MG63 (cell line): ENCODE results near the gene SREBF2. TPM values are rescaled to one million over a fixed set of nuclear protein-coding genes. Genes with fewer than 3 reads are reported as not detected.
"Not testable (repeated sequence)": the region's sequence is repeated elsewhere in the genome, so short reads cannot be mapped to it uniquely, and the experiment has no call there.

ENCODE experiments used
- DNase-seq: peaks from one replicate; pipeline ENCODE4 v3.0.0-alpha.2; 2020
- H3K27me3 ChIP-seq: fragments of 250-450 bp; sonication (Bioruptor Pico); 2 replicates; pipeline ENCODE4 v1.5.1; 2020; ENCODE audit warnings: mild to moderate bottlenecking, moderate library complexity
- H3K36me3 ChIP-seq: fragments of 250-450 bp; sonication (Bioruptor Pico); 2 replicates; pipeline ENCODE4 v1.5.1; 2020; ENCODE audit warnings: mild to moderate bottlenecking, moderate library complexity
- H3K4me3 ChIP-seq: fragments of 250-450 bp; sonication (Bioruptor Pico); 2 replicates; pipeline ENCODE4 v1.5.1; 2020; ENCODE audit warnings: mild to moderate bottlenecking, moderate library complexity
- H3K9me3 ChIP-seq: fragments of 250-450 bp; sonication (Bioruptor Pico); 2 replicates; pipeline ENCODE4 v1.5.1; 2020; ENCODE audit warnings: mild to moderate bottlenecking, moderate library complexity
- total RNA-seq: library from RNA; depleted of rRNA; stranded (reverse); fragments of >200 nt; shearing (Covaris generic); gene quantifications from 2 replicates; pipeline ENCODE4 v1.2.3, GENCODE V29; 2014; ENCODE audit warnings: low replicate concordance

SREBF2 gene
- total RNA-seq, 1 experiment from 2014 or later = 26.5 TPM

- no peaks in the 10 kb centered on the region for H3K9me3 ChIP-seq
- H3K36me3 ChIP-seq = peaks cover 23% of the 10 kb centered on the region
Observed at GRCh38 chr22:41934284-41935014, 101.5 kb downstream of the SREBF2 start.

DNA sequence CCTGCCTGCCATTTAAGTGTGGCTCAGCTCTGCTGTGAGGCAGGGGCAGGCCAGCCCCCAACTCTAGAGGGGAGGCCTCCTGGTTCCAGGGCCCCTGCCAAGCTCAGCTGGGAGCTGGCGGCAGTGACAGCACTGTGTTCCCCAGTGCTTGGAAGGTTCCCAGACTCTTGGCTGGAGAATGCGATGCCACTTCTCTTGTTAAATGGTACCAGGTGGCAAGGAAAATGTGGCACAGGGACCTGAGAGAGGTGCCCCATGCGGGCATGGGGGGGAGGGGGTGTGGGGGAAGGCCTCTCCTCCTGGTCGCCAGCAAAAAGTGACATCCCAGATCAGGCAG is 102.1 kb downstream of the SREBF2 start:
- no peak for DNase-seq
- Histone ChIP-seq H3K36me3 (peaks cover 25% of the 10 kb centered on the region), H3K27me3 (no peaks in the 10 kb centered on the region), H3K9me3 (no peaks in the 10 kb centered on the region), H3K4me3 (no peak overlapping the region)

More at GRCh38 chr22:41934284-41935014, 101.5 kb downstream of the SREBF2 start:
- Histone ChIP-seq H3K27me3 (no peaks in the 10 kb centered on the region), H3K4me3 (no peak overlapping the region)
- DNase-seq = no peak

DNA sequence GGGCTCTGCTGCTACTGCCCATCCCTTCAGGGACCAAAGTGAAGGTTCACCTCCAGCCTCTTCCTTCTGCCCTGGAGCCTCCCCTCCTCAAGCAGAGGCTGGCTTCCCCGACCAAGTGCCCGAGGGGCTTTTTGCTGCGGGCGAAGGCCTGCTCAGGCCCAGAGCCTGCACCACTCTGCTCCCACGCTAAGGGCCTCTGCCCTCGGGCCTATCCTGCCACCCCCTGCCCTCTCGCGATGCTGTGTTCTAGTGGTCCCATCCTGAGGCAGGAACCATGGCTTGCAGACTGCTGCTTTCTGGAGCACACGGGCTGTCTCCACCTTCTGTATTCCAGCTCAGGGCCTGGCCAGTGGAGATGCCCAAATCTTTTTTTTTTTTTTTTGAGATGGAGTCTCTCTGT is 102.6 kb downstream of the SREBF2 start:
- H3K4me3 ChIP-seq = no peak overlapping the region
- peaks cover 30% of the 10 kb centered on the region for H3K36me3 ChIP-seq
- DNase-seq = no peak
- no peaks in the 10 kb centered on the region for H3K9me3 ChIP-seq
- H3K27me3 ChIP-seq = no peaks in the 10 kb centered on the region

GRCh38 chr22:41936894-41937169 is 103.9 kb downstream of the SREBF2 start:
- DNase-seq = no peak
- no peaks in the 10 kb centered on the region for H3K9me3 ChIP-seq
- H3K4me3 ChIP-seq = no peak overlapping the region
- H3K36me3 ChIP-seq = peaks cover 42% of the 10 kb centered on the region
- no peaks in the 10 kb centered on the region for H3K27me3 ChIP-seq

GRCh38 chr22:41939981-41940831 is 107.3 kb downstream of the SREBF2 start:
- H3K9me3 ChIP-seq = no peaks in the 10 kb centered on the region
- H3K36me3 ChIP-seq = peaks cover 70% of the 10 kb centered on the region
- H3K27me3 ChIP-seq = no peaks in the 10 kb centered on the region
- no peak for DNase-seq
- no peak overlapping the region for H3K4me3 ChIP-seq

- peak; percentile 70 for DNase-seq
- Histone ChIP-seq H3K27me3 (no peaks in the 10 kb centered on the region), H3K4me3 (no peak overlapping the region), H3K36me3 (peaks cover 75% of the 10 kb centered on the region), H3K9me3 (no peaks in the 10 kb centered on the region)
Observed at GRCh38 chr22:41940832-41941765, 108.2 kb downstream of the SREBF2 start.

DNA sequence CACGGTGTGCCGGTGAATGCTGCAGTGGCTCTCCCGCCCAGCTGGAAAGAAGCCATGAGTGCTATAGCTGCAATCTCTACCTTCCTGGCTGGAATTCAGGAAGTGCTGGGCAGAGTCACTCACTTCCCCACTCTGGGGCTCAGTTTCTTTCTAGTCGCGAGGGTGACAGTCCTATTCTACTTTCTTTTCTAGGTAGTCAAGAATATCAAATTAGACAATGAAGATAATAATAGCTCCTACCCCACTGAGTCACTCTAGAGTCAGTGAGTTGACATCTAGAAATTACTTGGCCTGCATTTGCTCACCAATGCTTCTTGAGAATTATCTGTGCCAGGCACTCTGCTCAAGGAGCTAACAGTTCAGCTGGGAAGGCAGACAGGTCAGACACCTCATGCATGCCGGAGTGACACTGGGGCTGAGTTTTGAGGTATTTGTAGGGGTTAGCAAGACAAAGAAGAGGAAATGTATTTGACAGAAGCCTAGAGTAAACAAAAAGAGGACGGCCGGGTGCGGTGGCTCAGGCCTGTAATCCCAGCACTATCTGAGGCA is 110.8 kb downstream of the SREBF2 start:
- Histone ChIP-seq H3K36me3 (peaks cover 61% of the 10 kb centered on the region), H3K9me3 (no peaks in the 10 kb centered on the region), H3K4me3 (no peak overlapping the region), H3K27me3 (no peaks in the 10 kb centered on the region)
- DNase-seq = no peak

DNA sequence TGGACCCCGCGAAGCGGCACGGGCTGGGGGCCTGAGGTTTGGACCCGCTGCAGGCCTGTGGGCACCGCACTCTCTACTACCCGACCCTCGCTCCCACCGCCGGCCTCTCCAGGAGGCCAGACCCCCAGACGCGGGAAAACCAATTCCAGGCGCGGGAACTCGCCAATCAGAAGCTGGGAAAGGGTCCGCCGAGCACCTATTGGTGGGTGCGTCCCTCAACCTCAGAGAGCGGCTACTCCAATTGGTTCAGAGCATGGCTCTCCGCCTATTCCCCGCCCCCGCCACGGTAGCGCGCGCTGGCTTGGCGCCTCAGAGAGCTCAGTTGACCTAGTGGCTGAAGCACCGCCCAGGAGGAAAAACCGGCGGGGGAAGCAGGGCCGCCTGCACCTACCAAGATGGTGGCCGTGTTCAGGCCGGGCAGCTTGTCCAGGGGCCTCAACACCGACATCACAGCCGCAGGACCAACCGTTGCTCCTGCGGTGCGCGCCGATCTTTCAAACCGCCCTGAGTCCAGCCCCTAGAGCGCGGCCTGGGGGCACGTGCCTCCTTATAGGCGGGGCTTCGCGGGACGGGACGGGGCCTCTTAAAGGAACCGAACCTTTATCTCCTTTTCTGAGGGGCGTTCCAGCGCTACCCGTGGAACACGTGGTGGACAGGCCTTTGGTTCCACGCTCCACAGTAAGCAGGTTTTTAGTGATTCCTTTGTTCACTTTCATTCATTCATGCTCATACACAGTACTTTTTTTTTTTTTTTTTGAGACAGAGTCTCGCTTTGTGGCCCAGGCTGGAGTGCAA is 113.9 kb downstream of the SREBF2 start, which contains the start of gene CENPM:
CENPM (minus strand) TSS at position 524 of the 795 bp plus-strand sequence; CDS start at position 448, 76 bp downstream.
- Histone ChIP-seq H3K27me3 (no peaks in the 10 kb centered on the region), H3K9me3 (no peaks in the 10 kb centered on the region), H3K36me3 (peaks cover 36% of the 10 kb centered on the region), H3K4me3 (peak within 1 kb of the TSS; percentile 64)
- peak; percentile 96 for DNase-seq

DNA sequence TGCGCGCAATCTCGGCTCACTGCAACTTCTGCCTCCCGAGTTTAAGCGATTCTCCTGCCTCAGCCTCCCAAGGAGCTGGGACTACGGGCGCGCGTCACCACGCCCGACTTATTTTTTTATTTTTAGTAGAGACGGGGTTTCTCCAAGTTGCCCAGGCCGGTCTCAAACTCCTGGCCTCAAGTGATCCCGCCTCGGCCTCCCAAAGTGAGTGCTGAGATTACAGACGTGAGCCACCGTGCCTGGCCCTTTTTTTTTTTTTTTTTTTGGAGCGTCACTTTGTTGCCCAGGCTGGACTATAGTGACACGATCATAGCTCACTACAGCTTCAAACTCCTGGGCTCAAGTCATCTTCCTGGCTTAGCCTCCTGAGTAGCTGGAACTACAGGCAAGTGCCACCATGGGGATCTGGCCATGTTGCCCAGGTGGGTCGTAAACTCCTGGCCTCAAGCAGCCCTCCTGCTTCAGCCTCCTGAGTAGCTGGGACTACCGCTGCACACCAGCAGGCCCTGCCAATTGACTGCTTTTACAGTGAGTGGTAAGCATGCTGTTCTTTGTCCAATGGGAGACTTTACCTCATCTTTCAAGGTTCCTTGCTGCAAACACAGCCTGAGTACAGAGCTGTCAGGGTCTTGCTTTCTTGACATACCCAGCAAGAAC is 114.6 kb downstream of the SREBF2 start:
- Histone ChIP-seq H3K4me3 (peak overlapping the region; percentile 64), H3K9me3 (no peaks in the 10 kb centered on the region), H3K36me3 (peaks cover 30% of the 10 kb centered on the region), H3K27me3 (no peaks in the 10 kb centered on the region)
- DNase-seq = no peak

DNA sequence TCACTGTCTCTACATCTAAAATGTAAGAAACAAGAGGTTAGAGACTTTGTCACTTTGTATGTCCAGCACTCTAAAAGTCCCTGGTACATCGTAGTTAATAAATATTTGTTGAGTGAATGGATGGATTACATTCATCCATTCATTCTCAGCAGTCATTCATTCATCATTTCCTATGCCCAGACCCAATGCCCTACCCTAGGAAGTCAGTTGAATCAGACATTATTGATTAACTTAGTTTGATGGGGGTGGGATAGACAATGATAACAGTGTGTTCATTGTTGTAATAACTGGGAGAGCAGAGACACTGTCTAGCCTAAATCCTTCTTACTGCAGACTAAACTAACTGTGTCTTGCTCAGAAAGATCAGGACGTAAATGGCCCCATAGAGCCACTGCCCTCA is 115.2 kb downstream of the SREBF2 start:
- peaks cover 25% of the 10 kb centered on the region for H3K36me3 ChIP-seq
- H3K9me3 ChIP-seq = no peaks in the 10 kb centered on the region
- H3K4me3 ChIP-seq = no peak overlapping the region
- no peak for DNase-seq
- H3K27me3 ChIP-seq = no peaks in the 10 kb centered on the region

DNA sequence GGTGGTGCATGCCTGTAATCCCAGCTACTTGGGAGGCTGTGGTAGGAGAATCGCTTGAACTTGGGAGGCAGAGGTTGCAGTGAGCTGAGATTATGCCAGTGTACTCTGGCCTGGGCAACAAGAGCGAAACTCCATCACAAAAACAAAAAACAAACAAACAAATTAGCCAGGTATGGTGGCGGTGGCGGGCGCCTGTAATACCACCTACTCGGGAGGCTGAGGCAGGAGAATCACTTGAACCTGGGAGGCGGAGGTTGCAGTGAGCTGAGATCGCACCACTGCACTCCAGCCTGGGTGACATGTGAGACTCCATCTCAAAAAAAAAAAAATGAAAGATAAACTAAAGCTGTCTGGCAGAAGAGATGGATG is 116.0 kb downstream of the SREBF2 start:
- H3K27me3 ChIP-seq, H3K9me3 ChIP-seq, H3K4me3 ChIP-seq, DNase-seq: not testable (repeated sequence)
- peaks cover 18% of the 10 kb centered on the region for H3K36me3 ChIP-seq

DNA sequence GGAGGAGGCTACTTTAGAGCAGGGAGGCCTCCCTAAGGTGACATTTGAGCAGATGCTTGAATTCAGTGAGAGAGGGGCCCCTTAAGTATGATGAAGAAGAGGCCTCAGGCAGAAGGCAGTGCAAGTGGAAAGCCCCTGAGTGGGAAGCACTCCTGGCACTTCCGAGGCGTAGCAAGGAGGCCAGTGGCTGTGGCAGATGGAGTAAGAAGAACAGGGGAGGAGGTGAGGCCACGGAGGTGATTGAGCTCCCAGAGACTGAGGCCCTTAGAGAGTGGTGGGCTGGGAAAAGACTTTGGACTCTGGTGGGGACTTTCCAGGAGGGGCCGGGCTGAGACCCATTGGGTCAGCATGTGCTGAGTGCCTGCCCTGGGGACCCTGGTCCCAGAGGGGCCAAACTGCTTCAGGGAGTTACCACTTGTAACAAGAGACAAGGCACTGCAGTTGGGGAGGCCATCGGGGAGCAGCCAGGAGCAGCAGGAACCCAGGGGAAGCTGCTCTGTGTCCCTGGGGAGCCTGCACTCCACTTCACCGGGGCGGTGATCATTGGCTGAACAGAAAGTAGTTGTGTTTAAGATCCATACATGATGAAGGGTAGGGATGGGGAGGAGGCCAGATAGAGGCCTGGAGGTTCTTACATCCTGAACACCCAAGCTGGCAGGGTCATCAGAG is 116.5 kb downstream of the SREBF2 start:
- H3K27me3 ChIP-seq = no peaks in the 10 kb centered on the region
- DNase-seq = no peak

GRCh38 chr22:41951898-41952474 is 119.1 kb downstream of the SREBF2 start, which contains the start of gene SMIM45:
Gene SMIM45 (plus strand): TSS chr22:41952150.
- H3K4me3 ChIP-seq = no peak within 1 kb of the TSS
- H3K27me3 ChIP-seq = no peaks in the 10 kb centered on the region
- no peaks in the 10 kb centered on the region for H3K9me3 ChIP-seq
- no peak for DNase-seq
- no peaks in the 10 kb centered on the region for H3K36me3 ChIP-seq

More for the DNA sequence above, 116.5 kb downstream of the SREBF2 start:
- no peaks in the 10 kb centered on the region for H3K9me3 ChIP-seq
- H3K4me3 ChIP-seq = no peak overlapping the region
- peaks cover 15% of the 10 kb centered on the region for H3K36me3 ChIP-seq

GRCh38 chr22:41952713-41953112 is 119.8 kb downstream of the SREBF2 start:
- no peaks in the 10 kb centered on the region for H3K9me3 ChIP-seq
- H3K36me3 ChIP-seq = no peaks in the 10 kb centered on the region
- no peaks in the 10 kb centered on the region for H3K27me3 ChIP-seq
- DNase-seq = no peak
- no peak overlapping the region for H3K4me3 ChIP-seq
